Measurements from ENCODE around the gene C19orf73. TPM values are rescaled to one million over a fixed set of nuclear protein-coding genes. Genes with fewer than 3 reads are reported as not detected.
"Not testable (repeated sequence)": the region's sequence is repeated elsewhere in the genome, so short reads cannot be mapped to it uniquely, and the experiment has no call there.

C19orf73 gene
- polyA plus RNA-seq, 4 donors: 0.31 to 1.0 (median 0.70) TPM

- peak in 2 of 4 donors; percentile 74 to 78 for DNase-seq (ENCODE audit: low read depth in 4 of 4, low spot score in 3 of 4)
These were observed 30.7 kb upstream of the C19orf73 start for GRCh38 chr19:49149652-49150105.

- DNase-seq (ENCODE audit: low read depth in 4 of 4, low spot score in 3 of 4): peak; percentile 90 to 97 (median 94)
These were observed 30.1 kb upstream of the C19orf73 start for GRCh38 chr19:49148784-49149651.

- DNase-seq (ENCODE audit: low read depth in 4 of 4, low spot score in 3 of 4): no peak
These were observed 29.2 kb upstream of the C19orf73 start for GRCh38 chr19:49148044-49148682.

- DNase-seq (ENCODE audit: low read depth in 4 of 4, low spot score in 3 of 4): not testable (repeated sequence)
These were observed 27.4 kb upstream of the C19orf73 start for GRCh38 chr19:49146408-49146770.

- no peak for DNase-seq (ENCODE audit: low read depth in 4 of 4, low spot score in 3 of 4)
These were observed 26.8 kb upstream of the C19orf73 start for GRCh38 chr19:49145573-49146407.

- DNase-seq (ENCODE audit: low read depth in 4 of 4, low spot score in 3 of 4): peak in 2 of 4 donors; percentile 77 to 80
These were observed 24.0 kb upstream of the C19orf73 start for GRCh38 chr19:49142866-49143335.

GRCh38 chr19:49141352-49141751, 22.4 kb upstream of the C19orf73 start:
- DNase-seq (ENCODE audit: low read depth in 4 of 4, low spot score in 3 of 4): no peak

GRCh38 chr19:49140951-49141350, 22.0 kb upstream of the C19orf73 start:
- DNase-seq (ENCODE audit: low read depth in 4 of 4, low spot score in 3 of 4): no peak

GRCh38 chr19:49136771-49137171, 17.8 kb upstream of the C19orf73 start:
- DNase-seq (ENCODE audit: low read depth in 4 of 4, low spot score in 3 of 4): no peak

- DNase-seq (ENCODE audit: low read depth in 4 of 4, low spot score in 3 of 4): no peak
These were observed 16.7 kb upstream of the C19orf73 start for GRCh38 chr19:49135686-49136085.

- DNase-seq (ENCODE audit: low read depth in 4 of 4, low spot score in 3 of 4): no peak
These were observed 14.9 kb upstream of the C19orf73 start for GRCh38 chr19:49133621-49134454.

- no peak for DNase-seq (ENCODE audit: low read depth in 4 of 4, low spot score in 3 of 4)
These were observed 14.1 kb upstream of the C19orf73 start for GRCh38 chr19:49132974-49133609.

- DNase-seq (ENCODE audit: low read depth in 4 of 4, low spot score in 3 of 4): no peak
These were observed 11.4 kb upstream of the C19orf73 start for GRCh38 chr19:49130325-49130724.

GRCh38 chr19:49129238-49129583, 10.3 kb upstream of the C19orf73 start:
- no peak for DNase-seq (ENCODE audit: low read depth in 4 of 4, low spot score in 3 of 4)

GRCh38 chr19:49128545-49129237, 9.7 kb upstream of the C19orf73 start:
- DNase-seq (ENCODE audit: low read depth in 4 of 4, low spot score in 3 of 4): no peak

GRCh38 chr19:49127674-49128544, 9.0 kb upstream of the C19orf73 start:
- peak in 3 of 4 donors; percentile 90 to 93 (median 91) for DNase-seq (ENCODE audit: low read depth in 4 of 4, low spot score in 3 of 4)

- not testable (repeated sequence) for DNase-seq (ENCODE audit: low read depth in 4 of 4, low spot score in 3 of 4)
These were observed 8.3 kb upstream of the C19orf73 start for GRCh38 chr19:49127225-49127624.

- no peak for DNase-seq (ENCODE audit: low read depth in 4 of 4, low spot score in 3 of 4)
These were observed 7.6 kb upstream of the C19orf73 start for GRCh38 chr19:49126575-49126974.

Measured in left renal pelvis (tissue), 4 donors.